OCI-LY7 (cell line): Measurements from ENCODE around the gene STK35. TPM values are rescaled to one million over a fixed set of nuclear protein-coding genes. Genes with fewer than 3 reads are reported as not detected.

ENCODE experiments used
- BruUV-seq: library from RNA; stranded (reverse); fragments of 400-500 nt; replicated peaks from 2 replicates; lab custom pipeline; 2021; lab: Mats Ljungman, UMichigan
- CTCF ChIA-PET: fragments of 300-600 bp; sonication (Branson Sonifier 250); formaldehyde crosslinking; loops from one replicate; lab custom pipeline; 2022; ENCODE audit warnings: antibody characterized with exemption; ENCODE audit not compliant: unreplicated experiment; lab: Charles Lee
- POLR2A ChIA-PET: fragments of 300-600 bp; sonication (Branson Sonifier 250); formaldehyde crosslinking; loops from one replicate; lab custom pipeline; 2022; ENCODE audit warnings: antibody characterized with exemption; lab: Charles Lee
- DNase-seq: peaks from one replicate; pipeline ENCODE4 v3.0.0-alpha.2; 2015; ENCODE audit warnings: low spot score
- H2AFZ ChIP-seq: fragments of 200-600 bp; sonication (generic), shearing (Covaris generic); 2 replicates; pipeline ENCODE4 v1.6.1; 2014; ENCODE audit warnings: mild to moderate bottlenecking, antibody characterized with exemption, low read length, moderate library complexity
- H3K27ac ChIP-seq: fragments of 200-600 bp; sonication (generic); 2 replicates; pipeline ENCODE4 v1.5.1; 2014; ENCODE audit warnings: mixed run types, low read depth, mild to moderate bottlenecking, moderate library complexity, low read length, inconsistent platforms; ENCODE audit not compliant: poor library complexity, severe bottlenecking
- H3K36me3 ChIP-seq: fragments of 200-600 bp; sonication (generic); 2 replicates; pipeline ENCODE4 v1.6.1; 2014; ENCODE audit warnings: mild to moderate bottlenecking, antibody characterized with exemption, low read length, moderate library complexity, mixed read lengths; ENCODE audit not compliant: insufficient read depth
- H3K4me1 ChIP-seq: fragments of 200-600 bp; sonication (generic); 2 replicates; pipeline ENCODE4 v1.5.1; 2014; ENCODE audit warnings: mild to moderate bottlenecking, low read length; ENCODE audit not compliant: insufficient read depth, poor library complexity, severe bottlenecking
- H3K4me2 ChIP-seq: fragments of 200-600 bp; sonication (generic); 2 replicates; pipeline ENCODE4 v1.6.1; 2014; ENCODE audit warnings: mild to moderate bottlenecking, low read length
- H3K4me3 ChIP-seq: fragments of 200-600 bp; sonication (generic); 2 replicates; pipeline ENCODE4 v1.5.1; 2014; ENCODE audit warnings: mild to moderate bottlenecking, low read depth, low read length; ENCODE audit not compliant: poor library complexity, severe bottlenecking
- H3K79me2 ChIP-seq: fragments of 200-600 bp; sonication (generic); 2 replicates; pipeline ENCODE4 v1.6.1; 2016; ENCODE audit warnings: low read depth, mild to moderate bottlenecking, low read length, moderate library complexity, mixed read lengths; ENCODE audit not compliant: insufficient read depth
- H3K9me2 ChIP-seq: fragments of 200-600 bp; sonication (generic); 2 replicates; pipeline ENCODE4 v1.6.1; 2016; ENCODE audit warnings: mild to moderate bottlenecking, low read length, mixed read lengths; ENCODE audit not compliant: insufficient read depth
- H3K9me3 ChIP-seq: fragments of 200-600 bp; sonication (generic); 2 replicates; pipeline ENCODE4 v1.6.1; 2014; ENCODE audit warnings: mild to moderate bottlenecking, mixed run types, low read length, mixed read lengths
- H4K20me1 ChIP-seq: fragments of 200-600 bp; sonication (generic); 2 replicates; pipeline ENCODE4 v1.6.1; 2014; ENCODE audit warnings: mild to moderate bottlenecking, antibody characterized with exemption, low read length, moderate library complexity, mixed read lengths; ENCODE audit not compliant: insufficient read depth
- CTCF ChIP-seq: fragments of 200-600 bp; sonication (generic); conservative IDR thresholded peaks from 2 replicates; pipeline ENCODE4 v1.5.1; 2014; ENCODE audit warnings: mild to moderate bottlenecking, antibody characterized with exemption, low read length, moderate library complexity, mixed read lengths
- EZH2phosphoT487 ChIP-seq: fragments of 200-600 bp; sonication (generic); IDR thresholded peaks from 2 replicates; pipeline ENCODE4 v1.6.1; 2018; ENCODE audit warnings: low read depth, borderline replicate concordance, mild to moderate bottlenecking, mixed run types, antibody characterized with exemption, low read length, moderate library complexity, mixed read lengths
- intact Hi-C: fragments of 100-400 bp; cut with micrococcal nuclease; formaldehyde crosslinking; loops from one replicate; pipeline ENCODE4 v1.10.0; 2022; ENCODE audit not compliant: unreplicated experiment
- total RNA-seq, 2 experiments: library from RNA; depleted of rRNA in 1 of 2; stranded (reverse); fragments of >200 nt in 1 of 2; shearing (Covaris generic) in 1 of 2; gene quantifications; 2 replicates each; pipeline ENCODE4 v1.2.3, GENCODE V29; 2014 to 2022

Gene STK35
- total RNA-seq, 2 experiments from 2014 or later: 21.4 to 22.3 TPM

- Histone ChIP-seq H3K9me3 (no peaks in the 10 kb centered on the region), H3K9me2 (no peaks in the 10 kb centered on the region), H3K4me2 (no peak overlapping the region), H3K27ac (no peak overlapping the region), H3K79me2 (no peaks in the 10 kb centered on the region), H3K36me3 (no peaks in the 10 kb centered on the region), H3K4me1 (no peaks in the 10 kb centered on the region), H4K20me1 (no peaks in the 10 kb centered on the region), H3K4me3 (no peak overlapping the region), H2AFZ (no peak overlapping the region)
- intact Hi-C loops: no loop called here
- TF ChIP-seq CTCF (no peak), EZH2phosphoT487 (no peak)
- CTCF ChIA-PET: no interaction called here
- DNase-seq: no peak
- no TSS peak for BruUV-seq
- POLR2A ChIA-PET: no interaction called here
Measured at GRCh38 chr20:2168946-2169345, 67.3 kb downstream of the STK35 start.

GRCh38 chr20:2169456-2170088 is 67.9 kb downstream of the STK35 start:
- Histone ChIP-seq H3K4me3 (no peak overlapping the region), H3K27ac (no peak overlapping the region), H3K4me2 (no peak overlapping the region), H2AFZ (no peak overlapping the region), H3K79me2 (no peaks in the 10 kb centered on the region), H3K4me1 (no peaks in the 10 kb centered on the region), H3K9me3 (no peaks in the 10 kb centered on the region), H3K36me3 (no peaks in the 10 kb centered on the region), H4K20me1 (no peaks in the 10 kb centered on the region), H3K9me2 (no peaks in the 10 kb centered on the region)
- ChIA-PET POLR2A (no interaction called here), CTCF (no interaction called here)
- no TSS peak for BruUV-seq
- intact Hi-C loops: loop anchor here (5.0 kb wide), 2 partner anchors 67 to 367 kb away; partner anchors contain the start of gene STK35
- no peak for TF ChIP-seq CTCF
- TF ChIP-seq EZH2phosphoT487: no peak
- no peak for DNase-seq

- Histone ChIP-seq H4K20me1 (no peaks in the 10 kb centered on the region), H3K79me2 (no peaks in the 10 kb centered on the region), H3K4me1 (no peaks in the 10 kb centered on the region), H3K27ac (no peak overlapping the region), H3K9me3 (no peaks in the 10 kb centered on the region), H3K4me3 (no peak overlapping the region), H2AFZ (no peak overlapping the region), H3K4me2 (no peak overlapping the region), H3K9me2 (no peaks in the 10 kb centered on the region), H3K36me3 (no peaks in the 10 kb centered on the region)
- BruUV-seq: no TSS peak
- DNase-seq: no peak
- TF ChIP-seq CTCF: no peak
- no peak for TF ChIP-seq EZH2phosphoT487
- intact Hi-C loops: loop anchor here (5.0 kb wide), 2 partner anchors 68 to 368 kb away; partner anchors contain the start of gene STK35
- ChIA-PET POLR2A (interaction anchor here (0.5 kb wide), 1 partner anchor 144 kb away, joined by 3 read pairs; no protein-coding TSS in a partner anchor), CTCF (interaction anchor here (0.6 to 0.7 kb wide), 2 partner anchors 17 to 163 kb away, joined by 3 read pairs; no protein-coding TSS in a partner anchor)
Measured at GRCh38 chr20:2170404-2170803, 68.8 kb downstream of the STK35 start.
